Panc1 (cell line): ENCODE data around the gene MYO1E. TPM values are rescaled to one million over a fixed set of nuclear protein-coding genes. Genes with fewer than 3 reads are reported as not detected.

Source experiments
- ATAC-seq: fragments of 200-7000 bp; cut with Tn5 transposase; 2 replicates; pipeline ENCODE4 v1.9.1; 2020; ENCODE audit warnings: mild to moderate bottlenecking, moderate library complexity
- BruUV-seq: library from RNA; stranded (reverse); fragments of 400-500 nt; replicated peaks from 2 replicates; lab custom pipeline; 2021; lab: Mats Ljungman, UMichigan
- CTCF ChIA-PET: fragments of 300-600 bp; sonication (Branson Sonifier 250); formaldehyde crosslinking; loops from one replicate; lab custom pipeline; 2022; ENCODE audit warnings: antibody characterized with exemption; lab: Charles Lee
- POLR2A ChIA-PET: fragments of 300-600 bp; sonication (Branson Sonifier 250); formaldehyde crosslinking; loops from one replicate; lab custom pipeline; 2022; ENCODE audit warnings: antibody characterized with exemption; lab: Charles Lee
- DNase-seq: peaks from one replicate; pipeline ENCODE4 v3.0.0-alpha.2; 2010; ENCODE audit warnings: low read depth, low spot score
- H3K27ac ChIP-seq: 2 replicates; pipeline ENCODE4 v1.5.1; 2011; ENCODE audit warnings: mild to moderate bottlenecking, low read length, inconsistent platforms
- H3K27me3 ChIP-seq: fragments of 200-500 bp; sonication (Bioruptor generic); 2 replicates; pipeline ENCODE4 v1.6.0; 2014; ENCODE audit warnings: low read length, inconsistent platforms; ENCODE audit not compliant: control insufficient read depth, insufficient read depth
- H3K36me3 ChIP-seq: fragments of 200-500 bp; sonication (Bioruptor generic); 2 replicates; pipeline ENCODE4 v1.5.1; 2014; ENCODE audit warnings: inconsistent platforms, mild to moderate bottlenecking, low read length, moderate library complexity; ENCODE audit not compliant: control insufficient read depth, insufficient read depth
- H3K4me1 ChIP-seq: 2 replicates; pipeline ENCODE4 v1.5.1; 2011; ENCODE audit warnings: inconsistent platforms, mild to moderate bottlenecking, low read length, moderate library complexity; ENCODE audit not compliant: control insufficient read depth, insufficient read depth
- H3K4me3 ChIP-seq, 2 experiments: 2 replicates each; pipeline ENCODE4 v1.5.1; 2011 to 2012; ENCODE audit warnings: low read depth in 2 of 2, low read length in 2 of 2, mild to moderate bottlenecking in 2 of 2, inconsistent platforms in 1 of 2, moderate library complexity in 1 of 2
- H3K9me3 ChIP-seq: fragments of 200-500 bp; sonication (Bioruptor generic); 2 replicates; pipeline ENCODE4 v1.5.1; 2014; ENCODE audit warnings: low read depth, mild to moderate bottlenecking, inconsistent platforms, low read length, moderate library complexity; ENCODE audit not compliant: control insufficient read depth, insufficient read depth
- CTCF ChIP-seq: fragments of 450-650 bp; IDR thresholded peaks from 2 replicates; pipeline ENCODE4 v1.5.1; 2017; ENCODE audit warnings: mild to moderate bottlenecking
- POLR2AphosphoS5 ChIP-seq: IDR thresholded peaks from 2 replicates; pipeline ENCODE4 v1.6.1; 2012; ENCODE audit warnings: mild to moderate bottlenecking, low read depth, low read length, moderate library complexity
- REST ChIP-seq, 2 experiments: IDR thresholded peaks; 2 replicates each; pipeline ENCODE4 v1.6.1; 2011 to 2012; ENCODE audit warnings: low read depth in 2 of 2, control low read depth in 1 of 2, low read length in 1 of 2, mild to moderate bottlenecking in 1 of 2, moderate library complexity in 1 of 2; ENCODE audit not compliant: insufficient read depth in 1 of 2
- SIN3A ChIP-seq: IDR thresholded peaks from 2 replicates; pipeline ENCODE4 v1.6.1; 2012; ENCODE audit warnings: low read depth, mild to moderate bottlenecking, low read length, moderate library complexity, borderline replicate concordance; ENCODE audit not compliant: insufficient read depth
- TCF7L2 ChIP-seq: IDR thresholded peaks from 2 replicates; pipeline ENCODE4 v1.6.1; 2011; ENCODE audit warnings: mild to moderate bottlenecking, low read depth, low read length, inconsistent platforms
- in situ Hi-C: cut with HindIII; loops from 2 replicates; pipeline ENCODE4 v1.10.0; 2016; ENCODE audit warnings: low sequenced_read_pairs, low pct_unique_long_range_greater_than_20kb
- intact Hi-C: fragments of 100-400 bp; cut with micrococcal nuclease; formaldehyde crosslinking; loops from one replicate; pipeline ENCODE4 v1.10.0; 2022; ENCODE audit not compliant: unreplicated experiment
- total RNA-seq: library from RNA; stranded (reverse); gene quantifications from one replicate; pipeline ENCODE4 v1.2.1, GENCODE V29; 2021; ENCODE audit not compliant: unreplicated experiment

MYO1E gene
- total RNA-seq, 1 experiment from 2014 or later: 161 TPM

GRCh38 chr15:59258317-59258716 lies 114.4 kb downstream of the MYO1E start:
- Histone ChIP-seq H3K36me3 (no peaks in the 10 kb centered on the region), H3K27ac (no peak overlapping the region), H3K27me3 (no peaks in the 10 kb centered on the region), H3K4me3 (no peak overlapping the region), H3K4me1 (no peaks in the 10 kb centered on the region), H3K9me3 (no peaks in the 10 kb centered on the region)
- intact Hi-C loops: no loop called here
- no peak for DNase-seq
- POLR2A ChIA-PET: no interaction called here
- BruUV-seq: no TSS peak
- CTCF ChIA-PET: no interaction called here
- TF ChIP-seq TCF7L2: no peak
- TF ChIP-seq POLR2AphosphoS5: no peak
- TF ChIP-seq SIN3A: no peak
- no peak for TF ChIP-seq CTCF
- TF ChIP-seq REST (IDR thresholded peaks at IDR 0.05; ENCODE audit: insufficient read depth in 1 of 2, low read depth in 2 of 2, low read length in 1 of 2): no peak
- no peak for ATAC-seq
- in situ Hi-C loops: no loop called here

- Histone ChIP-seq H3K4me3 (no peak overlapping the region), H3K27me3 (no peaks in the 10 kb centered on the region), H3K36me3 (no peaks in the 10 kb centered on the region), H3K9me3 (no peaks in the 10 kb centered on the region), H3K4me1 (no peaks in the 10 kb centered on the region), H3K27ac (no peak overlapping the region)
- ChIA-PET CTCF (interaction anchor here (0.7 kb wide), 1 partner anchor 10 kb away, joined by 3 read pairs; no protein-coding TSS in a partner anchor), POLR2A (interaction anchor here (1.2 kb wide), 1 partner anchor 9 kb away, joined by 3 read pairs; no protein-coding TSS in a partner anchor)
- TF ChIP-seq POLR2AphosphoS5 (no peak), CTCF (no peak), TCF7L2 (no peak), REST (IDR thresholded peaks at IDR 0.05; ENCODE audit: insufficient read depth in 1 of 2, low read depth in 2 of 2, low read length in 1 of 2) (no peak), SIN3A (no peak)
- in situ Hi-C loops (no loop called here), intact Hi-C loops (no loop called here)
- no TSS peak for BruUV-seq
- ATAC-seq: no peak
- DNase-seq: no peak
Measured at GRCh38 chr15:59257140-59257539, 115.5 kb downstream of the MYO1E start.
